Mesendoderm (in vitro differentiated cells): ENCODE measurements around the gene SETD7.

ENCODE experiments used
- DNase-seq: peaks from one replicate; pipeline ENCODE4 v3.0.0; 2013
- H2AK5ac ChIP-seq: 2 replicates; pipeline ENCODE4 v1.6.1; 2013; ENCODE audit warnings: low read length, inconsistent platforms
- H2BK120ac ChIP-seq: 2 replicates; pipeline ENCODE4 v1.6.1; 2013; ENCODE audit warnings: low read depth, mild to moderate bottlenecking, low read length, moderate library complexity, mixed read lengths
- H2BK15ac ChIP-seq: replicated peaks from 2 replicates; pipeline ENCODE4 v1.6.1; 2013; ENCODE audit warnings: low read depth, mild to moderate bottlenecking, moderate library complexity
- H2BK5ac ChIP-seq: 2 replicates; pipeline ENCODE4 v1.6.1; 2013; ENCODE audit warnings: low read length, inconsistent platforms
- H3K18ac ChIP-seq: 2 replicates; pipeline ENCODE4 v1.6.1; 2013; ENCODE audit warnings: mild to moderate bottlenecking, low read length, mixed read lengths
- H3K23ac ChIP-seq: one replicate; pipeline ENCODE4 v1.6.1; 2013; ENCODE audit warnings: low read length
- H3K27ac ChIP-seq: 2 replicates; pipeline ENCODE4 v1.5.1; 2013; ENCODE audit warnings: low read depth, mild to moderate bottlenecking, inconsistent platforms, low read length, moderate library complexity
- H3K27me3 ChIP-seq: 2 replicates; pipeline ENCODE4 v1.6.1; 2013; ENCODE audit warnings: low read length, control low read depth, mild to moderate bottlenecking, inconsistent platforms; ENCODE audit not compliant: insufficient read depth, poor library complexity
- H3K36me3 ChIP-seq: 2 replicates; pipeline ENCODE4 v1.6.1; 2013; ENCODE audit warnings: low read length, inconsistent platforms; ENCODE audit not compliant: control insufficient read depth, insufficient read depth
- H3K4ac ChIP-seq: one replicate; pipeline ENCODE4 v1.6.1; 2013; ENCODE audit warnings: low read depth, mild to moderate bottlenecking, low read length, moderate library complexity
- H3K4me1 ChIP-seq: 2 replicates; pipeline ENCODE4 v1.6.1; 2013; ENCODE audit warnings: low read depth, low read length, inconsistent platforms; ENCODE audit not compliant: control insufficient read depth
- H3K4me2 ChIP-seq: 2 replicates; pipeline ENCODE4 v1.6.1; 2013; ENCODE audit warnings: low read length
- H3K4me3 ChIP-seq: 2 replicates; pipeline ENCODE4 v1.5.1; 2013; ENCODE audit warnings: mild to moderate bottlenecking, low read length
- H3K56ac ChIP-seq: one replicate; pipeline ENCODE4 v1.6.1; 2013; ENCODE audit warnings: low read length
- H3K79me1 ChIP-seq: 2 replicates; pipeline ENCODE4 v1.6.1; 2013; ENCODE audit warnings: low read length, inconsistent platforms
- H3K79me2 ChIP-seq: 2 replicates; pipeline ENCODE4 v1.6.1; 2013; ENCODE audit warnings: mild to moderate bottlenecking, low read length; ENCODE audit not compliant: control insufficient read depth, insufficient read depth
- H3K9ac ChIP-seq: 2 replicates; pipeline ENCODE4 v1.6.1; 2013; ENCODE audit warnings: low read length, inconsistent platforms
- H4K5ac ChIP-seq: one replicate; pipeline ENCODE4 v1.6.1; 2013; ENCODE audit warnings: low read length
- H4K8ac ChIP-seq: one replicate; pipeline ENCODE4 v1.6.1; 2013; ENCODE audit warnings: low read depth, mild to moderate bottlenecking, control low read depth, low read length, moderate library complexity
- whole genome bisulfite sequencing: extraction: QIAGEN DNeasy Blood & Tissue Kit; methylation state at CpG from one replicate; pipeline ENCODE4 v1.1.7; 2013; ENCODE audit warnings: low lambda C conversion rate, missing lambda C conversion rate; ENCODE audit not compliant: insufficient coverage; ENCODE audit errors: extremely low coverage; 5-methylcytosine and 5-hydroxymethylcytosine counted together

The SETD7 gene

GRCh38 chr4:139556724-139557555 lies 921 bp upstream of the SETD7 start:
- no peak overlapping the region for H3K27ac ChIP-seq
- H3K4me2 ChIP-seq = peak overlapping the region; percentile 96
- H3K56ac ChIP-seq = peak overlapping the region; percentile 97
- no peak overlapping the region for H2BK120ac ChIP-seq
- H3K79me2 ChIP-seq = peaks cover 15% of the 10 kb centered on the region
- H3K23ac ChIP-seq = peak overlapping the region; percentile 67
- no CpG with 5 or more reads among the region's 58 CpGs for WGBS
- peak overlapping the region; percentile 66 for H3K4me3 ChIP-seq
- H2AK5ac ChIP-seq = no peak overlapping the region
- H3K18ac ChIP-seq = peak overlapping the region; percentile 18
- H3K27me3 ChIP-seq = peaks cover 9% of the 10 kb centered on the region
- no peak overlapping the region for H3K4ac ChIP-seq
- no peak overlapping the region for H2BK15ac ChIP-seq
- H3K4me1 ChIP-seq = peaks cover 15% of the 10 kb centered on the region
- DNase-seq = peak; percentile 81
- peaks cover 5% of the 10 kb centered on the region for H3K79me1 ChIP-seq
- H3K36me3 ChIP-seq = no peaks in the 10 kb centered on the region
- no peak overlapping the region for H2BK5ac ChIP-seq
- no peak overlapping the region for H4K8ac ChIP-seq
- H4K5ac ChIP-seq = no peak overlapping the region
- peak overlapping the region; percentile 88 for H3K9ac ChIP-seq

GRCh38 chr4:139555705-139556070 lies 331 bp downstream of the SETD7 start:
- DNase-seq = no peak

GRCh38 chr4:139554893-139555704 lies 920 bp downstream of the SETD7 start:
- Histone ChIP-seq H3K36me3 (no peaks in the 10 kb centered on the region), H2BK5ac (peak overlapping the region; percentile 39), H3K79me1 (peaks cover 5% of the 10 kb centered on the region), H3K4me3 (peak overlapping the region; percentile 66), H3K9ac (peak overlapping the region; percentile 88), H3K23ac (peak overlapping the region; percentile 85), H4K8ac (no peak overlapping the region), H3K27ac (peak overlapping the region; percentile 76), H3K27me3 (peaks cover 9% of the 10 kb centered on the region), H2BK15ac (peak overlapping the region; percentile 21), H3K18ac (peak overlapping the region; percentile 82), H3K4ac (peak overlapping the region; percentile 62), H3K79me2 (peaks cover 15% of the 10 kb centered on the region), H2AK5ac (no peak overlapping the region), H3K56ac (peak overlapping the region; percentile 97), H2BK120ac (peak overlapping the region; percentile 55), H3K4me2 (peak overlapping the region; percentile 96), H3K4me1 (peaks cover 18% of the 10 kb centered on the region), H4K5ac (no peak overlapping the region)
- no CpG with 5 or more reads among the region's 57 CpGs for WGBS
- peak; percentile 97 for DNase-seq

More at GRCh38 chr4:139555705-139556070, 331 bp downstream of the SETD7 start:
- H3K27ac ChIP-seq = peak overlapping the region; percentile 76
- H3K4ac ChIP-seq = peak overlapping the region; percentile 62
- peak overlapping the region; percentile 88 for H3K9ac ChIP-seq
- H3K4me3 ChIP-seq = peak overlapping the region; percentile 66
- peak overlapping the region; percentile 97 for H3K56ac ChIP-seq
- peaks cover 5% of the 10 kb centered on the region for H3K79me1 ChIP-seq
- no peak overlapping the region for H4K5ac ChIP-seq
- peak overlapping the region; percentile 85 for H3K23ac ChIP-seq
- H3K36me3 ChIP-seq = no peaks in the 10 kb centered on the region
- no peak overlapping the region for H4K8ac ChIP-seq
- peak overlapping the region; percentile 55 for H2BK120ac ChIP-seq
- H2BK5ac ChIP-seq = peak overlapping the region; percentile 69
- H2AK5ac ChIP-seq = no peak overlapping the region
- peak overlapping the region; percentile 82 for H3K18ac ChIP-seq
- peaks cover 19% of the 10 kb centered on the region for H3K4me1 ChIP-seq
- H3K4me2 ChIP-seq = peak overlapping the region; percentile 96
- H2BK15ac ChIP-seq = no peak overlapping the region
- peaks cover 15% of the 10 kb centered on the region for H3K79me2 ChIP-seq
- WGBS = no CpG with 5 or more reads among the region's 49 CpGs
- H3K27me3 ChIP-seq = peaks cover 9% of the 10 kb centered on the region

- Histone ChIP-seq H3K4me3 (no peak overlapping the region), H3K27ac (no peak overlapping the region), H3K56ac (no peak overlapping the region), H3K4me1 (peaks cover 18% of the 10 kb centered on the region), H3K79me2 (peaks cover 15% of the 10 kb centered on the region), H3K18ac (no peak overlapping the region), H2BK5ac (no peak overlapping the region), H2BK15ac (peak overlapping the region; percentile 21), H3K9ac (no peak overlapping the region), H3K79me1 (peaks cover 5% of the 10 kb centered on the region), H4K8ac (no peak overlapping the region), H2AK5ac (no peak overlapping the region), H3K23ac (no peak overlapping the region), H3K27me3 (peaks cover 9% of the 10 kb centered on the region), H2BK120ac (no peak overlapping the region), H3K36me3 (no peaks in the 10 kb centered on the region), H4K5ac (no peak overlapping the region), H3K4me2 (no peak overlapping the region), H3K4ac (no peak overlapping the region)
- no CpG with 5 or more reads among the region's 1 CpG for WGBS
- no peak for DNase-seq
These were observed 1.5 kb downstream of the SETD7 start for GRCh38 chr4:139554642-139554892.

- Histone ChIP-seq H2BK15ac (no peak overlapping the region), H3K56ac (no peak overlapping the region), H4K8ac (no peak overlapping the region), H2AK5ac (no peak overlapping the region), H2BK120ac (no peak overlapping the region), H3K18ac (no peak overlapping the region), H3K4me2 (no peak overlapping the region), H3K9ac (no peak overlapping the region), H3K4ac (no peak overlapping the region), H3K27ac (no peak overlapping the region), H3K4me1 (peaks cover 18% of the 10 kb centered on the region), H4K5ac (no peak overlapping the region), H3K23ac (no peak overlapping the region), H3K27me3 (peaks cover 7% of the 10 kb centered on the region), H3K79me1 (peaks cover 5% of the 10 kb centered on the region), H3K4me3 (no peak overlapping the region), H3K36me3 (no peaks in the 10 kb centered on the region), H2BK5ac (no peak overlapping the region), H3K79me2 (peaks cover 18% of the 10 kb centered on the region)
- WGBS = no CpG with 5 or more reads among the region's 4 CpGs
- DNase-seq = peak; percentile 62
These were observed 2.0 kb downstream of the SETD7 start for GRCh38 chr4:139553751-139554641.
